Measurements from ENCODE around the gene SOX15. TPM values are rescaled to one million over a fixed set of nuclear protein-coding genes. Genes with fewer than 3 reads are reported as not detected.

SOX15 gene
- total RNA-seq, 1 donor = 1.4 TPM

DNA sequence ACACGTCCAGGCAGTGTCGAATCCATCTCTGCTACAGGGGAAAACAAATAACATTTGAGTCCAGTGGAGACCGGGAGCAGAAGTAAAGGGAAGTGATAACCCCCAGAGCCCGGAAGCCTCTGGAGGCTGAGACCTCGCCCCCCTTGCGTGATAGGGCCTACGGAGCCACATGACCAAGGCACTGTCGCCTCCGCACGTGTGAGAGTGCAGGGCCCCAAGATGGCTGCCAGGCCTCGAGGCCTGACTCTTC is 17.6 kb downstream of the SOX15 start:
- peak overlapping the region; percentile 67 for H3K4me3 ChIP-seq (ENCODE audit: low read depth, low read length)
- TF ChIP-seq, protein P1, sequence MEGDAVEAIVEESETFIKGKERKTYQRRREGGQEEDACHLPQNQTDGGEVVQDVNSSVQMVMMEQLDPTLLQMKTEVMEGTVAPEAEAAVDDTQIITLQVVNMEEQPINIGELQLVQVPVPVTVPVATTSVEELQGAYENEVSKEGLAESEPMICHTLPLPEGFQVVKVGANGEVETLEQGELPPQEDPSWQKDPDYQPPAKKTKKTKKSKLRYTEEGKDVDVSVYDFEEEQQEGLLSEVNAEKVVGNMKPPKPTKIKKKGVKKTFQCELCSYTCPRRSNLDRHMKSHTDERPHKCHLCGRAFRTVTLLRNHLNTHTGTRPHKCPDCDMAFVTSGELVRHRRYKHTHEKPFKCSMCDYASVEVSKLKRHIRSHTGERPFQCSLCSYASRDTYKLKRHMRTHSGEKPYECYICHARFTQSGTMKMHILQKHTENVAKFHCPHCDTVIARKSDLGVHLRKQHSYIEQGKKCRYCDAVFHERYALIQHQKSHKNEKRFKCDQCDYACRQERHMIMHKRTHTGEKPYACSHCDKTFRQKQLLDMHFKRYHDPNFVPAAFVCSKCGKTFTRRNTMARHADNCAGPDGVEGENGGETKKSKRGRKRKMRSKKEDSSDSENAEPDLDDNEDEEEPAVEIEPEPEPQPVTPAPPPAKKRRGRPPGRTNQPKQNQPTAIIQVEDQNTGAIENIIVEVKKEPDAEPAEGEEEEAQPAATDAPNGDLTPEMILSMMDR (IDR thresholded peaks at IDR 0.05; ENCODE audit: insufficient read depth, low read length) = no peak
- DNase-seq (ENCODE audit: low read depth) = no peak

DNA sequence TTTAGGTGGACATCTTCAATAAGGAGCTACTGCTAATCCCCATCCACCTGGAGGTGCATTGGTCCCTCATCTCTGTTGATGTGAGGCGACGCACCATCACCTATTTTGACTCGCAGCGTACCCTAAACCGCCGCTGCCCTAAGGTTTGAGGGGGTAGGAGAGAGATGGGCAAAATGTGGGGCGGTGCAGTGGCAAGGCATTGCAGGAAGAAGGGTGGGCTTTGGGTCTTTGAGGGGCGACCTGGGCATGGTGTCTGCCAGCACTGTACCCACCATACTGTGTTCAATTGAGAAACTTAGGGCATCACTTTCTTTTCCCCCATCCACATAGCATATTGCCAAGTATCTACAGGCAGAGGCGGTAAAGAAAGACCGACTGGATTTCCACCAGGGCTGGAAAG is 19.5 kb downstream of the SOX15 start:
- no peak overlapping the region for H3K4me3 ChIP-seq (ENCODE audit: low read depth, low read length)
- no peak for DNase-seq (ENCODE audit: low read depth)
- TF ChIP-seq, protein P1 (IDR thresholded peaks at IDR 0.05; ENCODE audit: insufficient read depth, low read length) = no peak

GRCh38 chr17:7569571-7569970 is 20.3 kb downstream of the SOX15 start:
- TF ChIP-seq, protein P1 (IDR thresholded peaks at IDR 0.05; ENCODE audit: insufficient read depth, low read length) = no peak
- no peak overlapping the region for H3K4me3 ChIP-seq (ENCODE audit: low read depth, low read length)
- DNase-seq (ENCODE audit: low read depth) = no peak

GRCh38 chr17:7563115-7563869 is 26.6 kb downstream of the SOX15 start:
- TF ChIP-seq, protein P1 (IDR thresholded peaks at IDR 0.05; ENCODE audit: insufficient read depth, low read length) = no peak
- H3K4me3 ChIP-seq (ENCODE audit: low read depth, low read length) = peak overlapping the region; percentile 85
- no peak for DNase-seq (ENCODE audit: low read depth)

DNA sequence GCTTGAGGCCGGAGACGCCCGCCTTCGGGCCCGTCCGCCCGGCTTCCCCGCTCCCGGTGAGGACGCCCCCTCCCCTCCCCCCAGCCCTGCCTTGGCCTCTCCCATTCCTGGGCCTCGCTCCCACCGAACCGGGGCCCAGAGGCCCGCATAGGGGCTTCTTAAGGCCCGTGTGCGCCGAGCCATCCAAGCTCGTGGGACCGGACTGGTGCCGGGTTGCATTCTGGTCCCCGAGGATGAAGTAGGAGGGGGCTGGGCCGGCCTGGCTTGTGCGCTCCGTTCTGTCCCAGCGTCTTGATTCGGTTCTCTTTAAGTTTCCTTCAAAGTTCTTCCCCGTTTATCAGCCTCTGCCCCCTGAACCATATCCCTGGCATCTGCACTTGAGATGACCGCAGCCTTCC is 27.7 kb downstream of the SOX15 start:
- TF ChIP-seq, protein P1 (IDR thresholded peaks at IDR 0.05; ENCODE audit: insufficient read depth, low read length) = no peak
- no peak for DNase-seq (ENCODE audit: low read depth)
- peak overlapping the region; percentile 85 for H3K4me3 ChIP-seq (ENCODE audit: low read depth, low read length)

GRCh38 chr17:7561589-7562207 is 28.2 kb downstream of the SOX15 start, which contains the start of gene SENP3:
Gene SENP3 (plus strand): TSS chr17:7561919. CDS start chr17:7563077, 1,158 bp downstream.
- peak; percentile 87 for DNase-seq (ENCODE audit: low read depth)
- TF ChIP-seq, protein P1 (IDR thresholded peaks at IDR 0.05; ENCODE audit: insufficient read depth, low read length) = no peak
- peak within 1 kb of the TSS; percentile 85 for H3K4me3 ChIP-seq (ENCODE audit: low read depth, low read length)
